ENCODE data around the gene B4GALT1.
"Not testable (repeated sequence)": the region's sequence is repeated elsewhere in the genome, so short reads cannot be mapped to it uniquely, and the experiment has no call there.

The B4GALT1 gene

GRCh38 chr9:33184963-33185362 is 17.8 kb upstream of the B4GALT1 start:
- DNase-seq (ENCODE audit: low spot score), result no peak

GRCh38 chr9:33182519-33182918 is 15.4 kb upstream of the B4GALT1 start:
- DNase-seq (ENCODE audit: low spot score), result no peak

- no peak for DNase-seq (ENCODE audit: low spot score)
These were observed 13.5 kb upstream of the B4GALT1 start for GRCh38 chr9:33180526-33181184.

GRCh38 chr9:33178972-33179697 is 12.0 kb upstream of the B4GALT1 start:
- DNase-seq (ENCODE audit: low spot score), result no peak

- DNase-seq (ENCODE audit: low spot score), result no peak
These were observed 10.5 kb upstream of the B4GALT1 start for GRCh38 chr9:33177639-33178038.

- DNase-seq (ENCODE audit: low spot score), result no peak
These were observed 9.9 kb upstream of the B4GALT1 start for GRCh38 chr9:33177086-33177485.

GRCh38 chr9:33175649-33176325 is 8.7 kb upstream of the B4GALT1 start:
- no peak for DNase-seq (ENCODE audit: low spot score)

- no peak for DNase-seq (ENCODE audit: low spot score)
These were observed 5.4 kb upstream of the B4GALT1 start for GRCh38 chr9:33172256-33173238.

GRCh38 chr9:33170464-33171415 is 3.6 kb upstream of the B4GALT1 start:
- DNase-seq (ENCODE audit: low spot score), result peak; percentile 63

GRCh38 chr9:33168941-33169544 is 1.9 kb upstream of the B4GALT1 start:
- no peak for DNase-seq (ENCODE audit: low spot score)

- DNase-seq (ENCODE audit: low spot score), result no peak
These were observed 881 bp upstream of the B4GALT1 start for GRCh38 chr9:33167972-33168461.

- DNase-seq (ENCODE audit: low spot score), result no peak
These were observed 679 bp downstream of the B4GALT1 start for GRCh38 chr9:33166231-33167083.

GRCh38 chr9:33165263-33166151 is 1.6 kb downstream of the B4GALT1 start:
- no peak for DNase-seq (ENCODE audit: low spot score)

GRCh38 chr9:33164921-33165262 is 2.2 kb downstream of the B4GALT1 start:
- DNase-seq (ENCODE audit: low spot score), result not testable (repeated sequence)

GRCh38 chr9:33164138-33164809 is 2.9 kb downstream of the B4GALT1 start:
- DNase-seq (ENCODE audit: low spot score), result peak; percentile 61

- DNase-seq (ENCODE audit: low spot score), result no peak
These were observed 3.6 kb downstream of the B4GALT1 start for GRCh38 chr9:33163433-33164137.

- DNase-seq (ENCODE audit: low spot score), result no peak
These were observed 4.3 kb downstream of the B4GALT1 start for GRCh38 chr9:33162721-33163311.
